HG02588 (cell line): ENCODE data around the gene SMCO1.
"Not testable (repeated sequence)": the region's sequence is repeated elsewhere in the genome, so short reads cannot be mapped to it uniquely, and the experiment has no call there.

Source experiments
- ATAC-seq: cut with Tn5 transposase; IDR thresholded peaks from one replicate; pipeline ENCODE4 v1.9.1; 2021; ENCODE audit warnings: mild to moderate bottlenecking, moderate library complexity; ENCODE audit not compliant: unreplicated experiment

The SMCO1 gene

GRCh38 chr3:196523841-196524240, 8.7 kb upstream of the SMCO1 start:
- ATAC-seq: no peak

- ATAC-seq: not testable (repeated sequence)
Observed at GRCh38 chr3:196521291-196521690, 6.1 kb upstream of the SMCO1 start.

DNA sequence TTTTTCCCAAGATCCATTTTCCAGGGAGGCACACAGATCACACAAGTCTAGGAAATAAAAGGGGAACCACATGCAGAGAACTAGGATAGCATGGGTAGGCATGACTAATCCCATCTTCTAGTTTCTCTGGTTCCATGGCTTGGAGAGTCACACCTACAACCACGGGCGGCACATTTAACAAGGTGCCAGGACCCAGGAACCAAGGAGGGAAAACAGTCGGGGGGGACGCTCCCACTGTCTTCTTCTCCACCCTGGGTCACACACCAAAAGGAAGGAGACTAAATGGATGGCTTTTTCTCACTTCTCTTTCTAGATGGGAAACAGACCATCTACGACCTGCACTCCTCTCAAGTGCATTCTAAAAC, 4.6 kb upstream of the SMCO1 start:
- no peak for ATAC-seq

- ATAC-seq: no peak
Observed at GRCh38 chr3:196518966-196519717, 4.0 kb upstream of the SMCO1 start.

DNA sequence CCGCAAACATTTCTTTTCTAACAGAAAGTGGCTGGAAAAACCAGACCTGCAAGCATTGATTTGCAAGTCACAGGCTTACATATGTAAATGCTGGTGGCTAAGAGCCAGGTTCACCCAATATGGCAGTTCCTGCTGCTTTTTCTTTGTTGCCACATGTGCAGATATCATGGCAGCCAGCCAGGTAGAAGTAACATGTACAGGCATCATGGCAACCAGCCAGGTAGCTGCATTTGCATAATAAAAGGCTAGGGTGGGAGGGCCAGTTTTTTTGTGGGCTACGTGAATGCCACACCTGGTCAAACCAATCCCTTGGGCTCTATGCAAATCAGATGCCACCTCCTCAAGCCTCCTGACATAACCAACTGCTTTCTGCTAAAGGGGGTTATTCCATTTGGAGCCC, 2.8 kb upstream of the SMCO1 start:
- no peak for ATAC-seq

- no peak for ATAC-seq
Observed at GRCh38 chr3:196517162-196517800, 2.1 kb upstream of the SMCO1 start.

- no peak for ATAC-seq
Observed at GRCh38 chr3:196514350-196514716, 813 bp downstream of the SMCO1 start.

DNA sequence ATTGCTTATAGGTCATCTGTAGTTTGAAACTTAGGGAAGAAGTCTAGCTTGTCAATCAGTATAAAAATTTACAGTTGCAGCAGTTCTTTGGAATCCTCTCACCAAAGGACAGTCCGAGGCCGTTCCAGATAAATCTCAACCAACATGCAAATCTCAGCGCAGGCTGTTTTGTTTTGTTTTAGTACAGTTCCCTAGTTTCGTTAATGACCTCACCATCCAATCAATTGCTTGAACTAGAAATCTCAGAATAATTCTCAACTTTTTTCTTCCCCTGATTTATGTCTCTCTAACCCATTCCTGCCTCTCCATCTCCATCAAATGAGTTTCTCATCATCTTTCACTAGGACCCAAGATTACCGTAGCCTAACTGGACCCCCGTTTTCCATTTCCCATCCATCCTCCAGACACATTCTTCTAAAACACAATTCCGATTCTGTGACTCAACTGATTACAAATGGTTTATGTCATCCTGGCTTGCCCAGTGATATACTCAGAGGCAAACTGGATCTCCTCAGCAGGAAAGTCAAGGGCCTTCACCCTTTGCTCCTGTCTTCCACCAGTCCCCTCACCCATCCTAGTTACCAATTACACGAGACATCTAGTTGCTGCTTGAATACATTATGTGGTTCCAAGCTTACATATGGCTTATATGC, 1.3 kb downstream of the SMCO1 start:
- ATAC-seq: no peak

DNA sequence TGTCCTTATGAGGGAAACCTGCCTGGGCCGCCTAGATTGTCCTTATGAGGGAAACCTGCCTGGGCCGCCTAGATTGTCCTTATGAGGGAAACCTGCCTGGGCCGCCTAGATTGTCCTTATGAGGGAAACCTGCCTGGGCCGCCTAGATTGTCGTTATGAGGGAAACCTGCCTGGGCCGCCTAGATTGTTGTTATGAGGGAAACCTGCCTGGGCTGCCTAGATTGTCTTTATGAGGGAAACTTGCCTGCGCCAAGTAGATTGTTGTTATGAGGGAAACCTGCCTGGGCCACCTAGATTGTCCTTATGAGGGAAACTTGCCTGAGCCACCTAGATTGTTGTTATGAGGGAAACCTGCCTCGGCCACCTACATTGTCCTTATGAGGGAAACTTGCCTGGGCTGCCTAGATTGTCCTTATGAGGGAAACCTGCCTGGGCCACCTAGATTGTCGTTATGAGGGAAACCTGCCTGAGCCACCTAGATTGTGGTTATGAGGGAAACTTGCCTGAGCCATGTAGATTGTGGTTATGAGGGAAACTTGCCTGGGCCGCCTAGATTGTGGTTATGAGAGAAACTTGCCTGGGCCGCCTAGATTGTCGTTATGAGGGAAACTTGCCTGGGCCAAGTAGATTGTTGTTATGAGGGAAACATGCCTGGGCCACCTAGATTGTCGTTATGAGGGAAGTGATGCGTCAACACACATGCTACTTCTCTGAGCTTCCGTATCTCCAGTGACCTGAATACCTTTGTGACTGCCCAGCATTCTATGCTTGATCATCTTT, 3.3 kb downstream of the SMCO1 start:
- ATAC-seq: not testable (repeated sequence)

DNA sequence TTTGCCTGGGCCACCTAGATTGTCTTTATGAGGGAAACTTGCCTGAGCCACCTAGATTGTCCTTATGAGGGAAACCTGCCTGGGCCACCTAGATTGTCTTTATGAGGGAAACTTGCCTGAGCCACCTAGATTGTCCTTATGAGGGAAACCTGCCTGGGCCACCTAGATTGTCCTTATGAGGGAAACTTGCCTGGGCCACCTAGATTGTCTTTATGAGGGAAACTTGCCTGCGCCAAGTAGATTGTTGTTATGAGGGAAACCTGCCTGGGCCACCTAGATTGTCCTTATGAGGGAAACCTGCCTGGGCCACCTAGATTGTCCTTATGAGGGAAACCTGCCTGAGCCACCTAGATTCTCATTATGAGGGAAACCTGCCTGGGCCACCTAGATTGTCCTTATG, 4.0 kb downstream of the SMCO1 start:
- not testable (repeated sequence) for ATAC-seq

DNA sequence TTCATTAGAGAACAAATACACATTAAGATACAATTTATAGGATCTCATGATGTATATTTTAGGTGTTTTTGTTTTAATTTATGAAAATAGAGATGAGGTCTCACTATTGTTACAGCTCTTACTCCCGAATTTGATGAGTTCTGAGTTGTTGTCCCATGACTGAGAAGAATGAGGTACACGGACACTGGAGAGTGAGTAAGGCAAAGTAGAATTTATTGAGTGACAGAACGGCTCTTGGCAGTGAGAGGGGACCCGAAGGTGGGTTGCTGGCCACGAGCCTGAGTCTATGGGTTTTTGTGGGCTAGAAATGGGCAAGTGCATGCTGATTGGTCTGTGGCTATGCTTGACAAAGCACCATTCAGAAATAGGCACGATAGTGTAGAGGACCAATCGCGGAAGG, 8.5 kb downstream of the SMCO1 start:
- ATAC-seq: no peak

GRCh38 chr3:196504556-196504955, 10.6 kb downstream of the SMCO1 start:
- no peak for ATAC-seq

GRCh38 chr3:196504077-196504398, 11.1 kb downstream of the SMCO1 start:
- not testable (repeated sequence) for ATAC-seq

GRCh38 chr3:196503196-196504076, 11.7 kb downstream of the SMCO1 start, which contains the start of gene RNF168:
Gene RNF168, minus strand, starts transcription at chr3:196503768. Its CDS starts 595 bp downstream, at chr3:196503173.
- ATAC-seq: peak; percentile 69

DNA sequence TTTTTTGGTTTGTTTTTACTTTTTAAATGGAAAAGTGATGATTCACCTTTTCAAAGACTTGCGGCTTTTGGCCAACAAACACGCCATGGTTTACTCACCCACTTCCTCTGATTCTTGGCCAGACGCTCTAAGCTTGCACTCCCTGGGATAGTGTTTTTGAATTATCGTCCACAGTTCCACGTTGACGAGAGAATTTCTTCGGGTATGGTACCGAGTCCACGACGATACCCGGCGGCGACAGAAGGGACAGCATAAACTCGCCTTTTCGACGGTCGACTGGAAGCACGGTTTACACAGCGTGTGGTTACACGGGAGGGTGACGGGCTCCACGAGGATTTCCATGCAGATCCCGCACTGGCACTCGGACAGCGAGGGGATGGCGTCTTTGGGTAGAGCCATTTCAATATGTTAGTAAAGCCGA, 12.4 kb downstream of the SMCO1 start:
- peak; percentile 2 for ATAC-seq

DNA sequence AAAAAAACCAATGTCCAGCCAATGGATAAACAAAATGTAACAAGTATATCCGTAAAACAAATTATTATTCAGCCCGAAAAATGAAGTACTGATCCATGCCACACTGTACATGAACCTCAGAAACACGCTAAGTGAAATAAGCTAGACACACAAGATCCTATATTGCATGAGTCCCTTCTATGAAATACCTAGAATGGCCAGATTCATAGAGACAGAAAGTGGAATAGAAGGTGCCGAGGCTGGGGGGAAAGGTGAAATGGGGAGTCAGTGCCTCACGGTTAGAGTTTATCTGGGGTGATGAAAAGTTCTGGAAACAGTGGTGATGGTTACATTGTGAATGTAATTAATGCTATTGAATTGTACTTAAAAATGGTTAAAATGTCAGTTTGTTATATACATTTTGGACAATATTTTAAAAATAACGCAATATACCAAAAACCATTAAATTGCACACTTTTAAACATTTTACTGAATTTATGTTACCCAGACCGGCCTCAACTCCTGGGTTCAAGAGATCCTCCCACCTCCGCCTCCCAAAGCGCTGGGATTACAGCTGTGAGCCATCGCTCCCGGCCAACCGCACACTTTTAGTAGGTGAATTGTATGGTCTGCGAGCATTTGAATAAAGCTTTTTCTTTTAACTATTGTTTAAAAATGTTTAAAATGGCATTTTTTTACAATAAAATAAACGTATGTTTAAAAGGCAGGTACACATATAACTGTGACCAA, 13.7 kb downstream of the SMCO1 start:
- ATAC-seq: no peak

- ATAC-seq: no peak
Observed at GRCh38 chr3:196499807-196500524, 15.2 kb downstream of the SMCO1 start.

DNA sequence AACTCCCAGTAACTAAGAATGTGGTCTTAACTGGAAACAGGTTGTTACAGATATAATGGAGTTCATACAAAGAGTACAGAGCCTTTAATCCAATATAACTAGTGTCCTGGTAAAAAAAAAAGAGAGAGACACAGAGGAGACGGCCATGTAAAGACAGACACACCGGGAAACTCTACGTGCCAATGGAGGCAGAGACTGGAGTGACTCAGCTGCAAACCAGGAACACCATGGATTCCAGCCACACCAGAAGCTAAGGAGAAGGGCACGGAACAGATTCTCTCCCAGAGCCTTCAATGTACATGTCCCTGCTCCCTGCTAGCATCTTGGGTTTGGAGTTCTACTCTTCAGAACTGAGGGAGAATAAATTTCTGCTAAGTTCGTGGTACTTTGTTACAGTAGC, 16.1 kb downstream of the SMCO1 start:
- ATAC-seq: no peak

GRCh38 chr3:196498297-196498696, 16.8 kb downstream of the SMCO1 start:
- ATAC-seq: no peak
